H9 (cell line): ENCODE measurements around the gene KRTAP5-6. TPM values are rescaled to one million over a fixed set of nuclear protein-coding genes. Genes with fewer than 3 reads are reported as not detected.

Experiments used
- DNase-seq: peaks from one replicate; pipeline ENCODE4 v3.0.0-alpha.2; 2017
- H2AFZ ChIP-seq: one replicate; pipeline ENCODE4 v1.6.1; 2013; ENCODE audit warnings: mild to moderate bottlenecking, low read length, control low read depth, moderate library complexity
- H2AK5ac ChIP-seq: 2 replicates; pipeline ENCODE4 v1.6.1; 2013; ENCODE audit warnings: low read length, control low read depth, mixed read lengths; ENCODE audit not compliant: insufficient read length
- H2BK120ac ChIP-seq: one replicate; pipeline ENCODE4 v1.6.1; 2013; ENCODE audit warnings: low read depth, mild to moderate bottlenecking, low read length, control low read depth, inconsistent platforms; ENCODE audit not compliant: poor library complexity, severe bottlenecking
- H2BK12ac ChIP-seq: 2 replicates; pipeline ENCODE4 v1.6.1; 2013; ENCODE audit warnings: low read length, control low read depth, mixed read lengths, low read depth; ENCODE audit not compliant: insufficient read length
- H2BK15ac ChIP-seq: 2 replicates; pipeline ENCODE4 v1.6.1; 2013; ENCODE audit warnings: low read depth, low read length, control low read depth
- H2BK20ac ChIP-seq: one replicate; pipeline ENCODE4 v1.6.1; 2013; ENCODE audit warnings: low read depth, mild to moderate bottlenecking, low read length, control low read depth, inconsistent platforms; ENCODE audit not compliant: poor library complexity, severe bottlenecking
- H2BK5ac ChIP-seq: 2 replicates; pipeline ENCODE4 v1.6.1; 2013; ENCODE audit warnings: low read length, control low read depth, mixed read lengths; ENCODE audit not compliant: insufficient read length
- H3K14ac ChIP-seq: 2 replicates; pipeline ENCODE4 v1.6.1; 2013; ENCODE audit warnings: low read length, control low read depth; ENCODE audit not compliant: insufficient read depth
- H3K18ac ChIP-seq: 2 replicates; pipeline ENCODE4 v1.6.1; 2013; ENCODE audit warnings: low read depth, mild to moderate bottlenecking, mixed read lengths, low read length, control low read depth; ENCODE audit not compliant: insufficient read length
- H3K23ac ChIP-seq: 2 replicates; pipeline ENCODE4 v1.6.1; 2013; ENCODE audit warnings: low read length, control low read depth, mixed read lengths, low read depth; ENCODE audit not compliant: insufficient read length
- H3K23me2 ChIP-seq: 2 replicates; pipeline ENCODE4 v1.6.1; 2013; ENCODE audit warnings: low read depth, mild to moderate bottlenecking, mixed read lengths, low read length, control low read depth; ENCODE audit not compliant: insufficient read length, poor library complexity, severe bottlenecking
- H3K27ac ChIP-seq: 2 replicates; pipeline ENCODE4 v1.5.1; 2013; ENCODE audit warnings: low read length, control low read depth, mixed read lengths, low read depth; ENCODE audit not compliant: insufficient read length
- H3K27me3 ChIP-seq: 2 replicates; pipeline ENCODE4 v1.6.1; 2013; ENCODE audit warnings: low read length, control low read depth, inconsistent platforms; ENCODE audit not compliant: insufficient read depth
- H3K4ac ChIP-seq: 2 replicates; pipeline ENCODE4 v1.6.1; 2013; ENCODE audit warnings: low read depth, mild to moderate bottlenecking, control low read depth, inconsistent platforms, low read length, moderate library complexity
- H3K4me1 ChIP-seq: 2 replicates; pipeline ENCODE4 v1.6.1; 2013; ENCODE audit warnings: low read length, control low read depth, inconsistent platforms; ENCODE audit not compliant: insufficient read depth
- H3K4me2 ChIP-seq: 2 replicates; pipeline ENCODE4 v1.6.1; 2013; ENCODE audit warnings: low read length, control low read depth, mixed read lengths; ENCODE audit not compliant: insufficient read length, insufficient read depth
- H3K56ac ChIP-seq: 2 replicates; pipeline ENCODE4 v1.6.1; 2013; ENCODE audit warnings: low read depth, mild to moderate bottlenecking, mixed read lengths, low read length, control low read depth; ENCODE audit not compliant: insufficient read length
- H3K79me1 ChIP-seq: 2 replicates; pipeline ENCODE4 v1.6.1; 2013; ENCODE audit warnings: low read depth, mild to moderate bottlenecking, moderate library complexity, low read length, control low read depth, inconsistent platforms; ENCODE audit not compliant: insufficient read depth, poor library complexity, severe bottlenecking
- H3K79me2 ChIP-seq: 2 replicates; pipeline ENCODE4 v1.6.1; 2013; ENCODE audit warnings: low read length, control low read depth, inconsistent platforms; ENCODE audit not compliant: insufficient read depth
- H3K9ac ChIP-seq: 2 replicates; pipeline ENCODE4 v1.6.1; 2013; ENCODE audit warnings: low read length, control low read depth, mixed read lengths; ENCODE audit not compliant: insufficient read length; ENCODE audit errors: extremely low read depth
- H3K9me3 ChIP-seq: one replicate; pipeline ENCODE4 v1.6.1; 2013; ENCODE audit warnings: low read depth, low read length, inconsistent platforms; ENCODE audit not compliant: control insufficient read depth
- H3T11ph ChIP-seq: one replicate; pipeline ENCODE4 v1.6.1; 2013; ENCODE audit warnings: mild to moderate bottlenecking, low read length, control low read depth, inconsistent platforms
- H4K20me1 ChIP-seq: one replicate; pipeline ENCODE4 v1.6.1; 2013; ENCODE audit not compliant: control insufficient read depth, insufficient read length, insufficient read depth
- H4K5ac ChIP-seq: 2 replicates; pipeline ENCODE4 v1.6.1; 2013; ENCODE audit warnings: low read depth, mild to moderate bottlenecking, mixed read lengths, low read length, control low read depth; ENCODE audit not compliant: insufficient read length
- H4K8ac ChIP-seq: replicated peaks from 2 replicates; pipeline ENCODE4 v1.6.1; 2013; ENCODE audit warnings: low read length, control low read depth, mixed read lengths, low read depth; ENCODE audit not compliant: insufficient read length
- H4K91ac ChIP-seq: 2 replicates; pipeline ENCODE4 v1.6.1; 2013; ENCODE audit warnings: low read depth, mild to moderate bottlenecking, moderate library complexity, mixed read lengths, low read length, control low read depth; ENCODE audit not compliant: insufficient read length
- H3K27ac Mint-ChIP-seq, 3 experiments: 2 replicates in 2 of 3; 3 replicates in 1 of 3; pipeline ENCODE4 v1.8.0; 2020 to 2021; ENCODE audit warnings: mixed read lengths in 3 of 3, mild to moderate bottlenecking in 1 of 3, moderate library complexity in 1 of 3
- H3K27me3 Mint-ChIP-seq: 2 replicates; pipeline ENCODE4 v1.8.0; 2021; ENCODE audit warnings: low read depth, mild to moderate bottlenecking, moderate library complexity, mixed read lengths
- H3K36me3 Mint-ChIP-seq, 3 experiments: 2 replicates in 2 of 3; 3 replicates in 1 of 3; pipeline ENCODE4 v1.8.0; 2020 to 2021; ENCODE audit warnings: low read depth in 3 of 3, mixed read lengths in 3 of 3; ENCODE audit not compliant: insufficient read depth in 1 of 3
- H3K4me1 Mint-ChIP-seq, 2 experiments: 2 replicates each; pipeline ENCODE4 v1.8.0; 2020; ENCODE audit warnings: mixed read lengths in 2 of 2
- H3K4me3 Mint-ChIP-seq, 2 experiments: 2 replicates in 1 of 2; 3 replicates in 1 of 2; pipeline ENCODE4 v1.8.0; 2020 to 2021; ENCODE audit warnings: mild to moderate bottlenecking in 2 of 2, mixed read lengths in 2 of 2, moderate library complexity in 1 of 2
- H3K9me3 Mint-ChIP-seq, 2 experiments: 2 replicates in 1 of 2; 3 replicates in 1 of 2; pipeline ENCODE4 v1.8.0; 2020; ENCODE audit warnings: mild to moderate bottlenecking in 2 of 2, mixed read lengths in 2 of 2, moderate library complexity in 1 of 2
- WGBS: extraction: QIAGEN DNeasy Blood & Tissue Kit; methylation state at CpG from one replicate; pipeline ENCODE4 v1.1.7; 2013; ENCODE audit warnings: missing lambda C conversion rate, low lambda C conversion rate, mixed read lengths; ENCODE audit not compliant: insufficient read length; ENCODE audit errors: extremely low coverage; 5-methylcytosine and 5-hydroxymethylcytosine counted together
- total RNA-seq: library from RNA; stranded (reverse); gene quantifications from 2 replicates; pipeline ENCODE4 v1.2.1, GENCODE V29; 2021
- TF ChIP-seq, protein P1 (sequence below): fragments of 200-600 bp; sonication (generic); conservative IDR thresholded peaks from 3 replicates; pipeline ENCODE4 v1.8.0; 2021; ENCODE audit warnings: antibody characterized with exemption, mild to moderate bottlenecking

Gene KRTAP5-6
- total RNA-seq, 1 experiment from 2014 or later = not detected

GRCh38 chr11:1675536-1676228, 21.3 kb upstream of the KRTAP5-6 start:
- H4K91ac ChIP-seq = no peak overlapping the region
- H3K14ac ChIP-seq = no peak overlapping the region
- no peaks in the 10 kb centered on the region for H3K4me1 ChIP-seq
- H2BK15ac ChIP-seq = no peak overlapping the region
- H3K27me3 ChIP-seq = no peaks in the 10 kb centered on the region
- no peak overlapping the region for H4K8ac ChIP-seq
- TF ChIP-seq, protein P1, sequence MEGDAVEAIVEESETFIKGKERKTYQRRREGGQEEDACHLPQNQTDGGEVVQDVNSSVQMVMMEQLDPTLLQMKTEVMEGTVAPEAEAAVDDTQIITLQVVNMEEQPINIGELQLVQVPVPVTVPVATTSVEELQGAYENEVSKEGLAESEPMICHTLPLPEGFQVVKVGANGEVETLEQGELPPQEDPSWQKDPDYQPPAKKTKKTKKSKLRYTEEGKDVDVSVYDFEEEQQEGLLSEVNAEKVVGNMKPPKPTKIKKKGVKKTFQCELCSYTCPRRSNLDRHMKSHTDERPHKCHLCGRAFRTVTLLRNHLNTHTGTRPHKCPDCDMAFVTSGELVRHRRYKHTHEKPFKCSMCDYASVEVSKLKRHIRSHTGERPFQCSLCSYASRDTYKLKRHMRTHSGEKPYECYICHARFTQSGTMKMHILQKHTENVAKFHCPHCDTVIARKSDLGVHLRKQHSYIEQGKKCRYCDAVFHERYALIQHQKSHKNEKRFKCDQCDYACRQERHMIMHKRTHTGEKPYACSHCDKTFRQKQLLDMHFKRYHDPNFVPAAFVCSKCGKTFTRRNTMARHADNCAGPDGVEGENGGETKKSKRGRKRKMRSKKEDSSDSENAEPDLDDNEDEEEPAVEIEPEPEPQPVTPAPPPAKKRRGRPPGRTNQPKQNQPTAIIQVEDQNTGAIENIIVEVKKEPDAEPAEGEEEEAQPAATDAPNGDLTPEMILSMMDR = no peak
- no peak overlapping the region for H4K5ac ChIP-seq
- H2AFZ ChIP-seq = no peak overlapping the region
- H2BK120ac ChIP-seq = no peak overlapping the region
- Mint-ChIP-seq H3K9me3 (no peaks in the 10 kb centered on the region), H3K4me1 (peaks cover 0 to 3% of the 10 kb centered on the region in 2 experiments; a peak in 1 of 4 replicates), H3K27me3 (peaks cover 54% of the 10 kb centered on the region), H3K36me3 (no peaks in the 10 kb centered on the region), H3K27ac (no peak overlapping the region), H3K4me3 (no peak overlapping the region)
- H3T11ph ChIP-seq = no peak overlapping the region
- H3K4me2 ChIP-seq = no peak overlapping the region
- H3K23ac ChIP-seq = no peak overlapping the region
- no peaks in the 10 kb centered on the region for H3K9me3 ChIP-seq
- H3K79me2 ChIP-seq = no peaks in the 10 kb centered on the region
- no peak overlapping the region for H3K18ac ChIP-seq
- no peak overlapping the region for H2BK20ac ChIP-seq
- H3K79me1 ChIP-seq = no peaks in the 10 kb centered on the region
- H2BK12ac ChIP-seq = no peak overlapping the region
- H3K56ac ChIP-seq = no peak overlapping the region
- no peak overlapping the region for H3K9ac ChIP-seq
- DNase-seq = no peak
- WGBS = no CpG with 5 or more reads among the region's 11 CpGs
- no peak overlapping the region for H2AK5ac ChIP-seq
- H4K20me1 ChIP-seq = no peaks in the 10 kb centered on the region
- H2BK5ac ChIP-seq = no peak overlapping the region
- no peak overlapping the region for H3K4ac ChIP-seq
- H3K27ac ChIP-seq = no peak overlapping the region
- no peaks in the 10 kb centered on the region for H3K23me2 ChIP-seq
